ENCODE results near the gene SESN1. TPM values are rescaled to one million over a fixed set of nuclear protein-coding genes. Genes with fewer than 3 reads are reported as not detected.

The SESN1 gene
- total RNA-seq, 1 donor from 2014 or later = 27.3 TPM

DNA sequence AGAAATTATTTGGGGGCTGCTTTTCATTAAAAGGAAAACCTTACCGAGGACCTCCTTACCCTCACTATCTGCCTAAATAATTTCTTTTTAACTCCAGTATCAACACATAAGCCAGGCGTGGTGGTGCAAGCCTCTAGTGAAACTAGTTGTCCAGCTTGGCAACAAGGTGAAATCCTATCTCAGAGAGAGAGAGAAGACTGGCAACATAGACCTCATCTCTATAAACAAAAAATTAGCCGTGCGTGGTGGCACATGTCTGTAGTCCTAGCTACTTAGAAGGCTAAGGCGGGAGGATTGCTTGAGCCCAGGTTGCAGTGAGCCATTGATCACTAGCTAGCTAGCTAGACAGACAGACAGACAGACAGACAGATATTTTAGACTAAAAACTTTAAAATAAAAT lies 153.9 kb downstream of the SESN1 start:
- Histone ChIP-seq H3K27ac (ENCODE audit: low read depth, low read length) (no peak overlapping the region), H3K36me3 (ENCODE audit: insufficient read depth, low read length) (no peaks in the 10 kb centered on the region), H3K27me3 (ENCODE audit: insufficient read depth, low read length) (no peaks in the 10 kb centered on the region), H3K9me3 (ENCODE audit: insufficient read depth, low read depth, low read length) (no peaks in the 10 kb centered on the region), H3K9ac (ENCODE audit: low read length) (no peak overlapping the region), H2AFZ (ENCODE audit: low read depth, low read length) (no peak overlapping the region), H3K4me2 (ENCODE audit: low read length) (no peak overlapping the region), H3K79me2 (ENCODE audit: insufficient read depth, low read length) (no peaks in the 10 kb centered on the region), H3K4me3 (ENCODE audit: insufficient read depth, low read depth, low read length) (no peak overlapping the region), H3K4me1 (ENCODE audit: insufficient read depth, low read length) (peaks cover 5% of the 10 kb centered on the region), H4K20me1 (ENCODE audit: insufficient read depth, low read length) (no peaks in the 10 kb centered on the region)
- Mint-ChIP-seq H3K27ac (ENCODE audit: unreplicated experiment) (no peak overlapping the region), H3K36me3 (ENCODE audit: low read depth, unreplicated experiment) (peaks cover 2% of the 10 kb centered on the region), H3K4me3 (ENCODE audit: unreplicated experiment) (no peak overlapping the region), H3K9me3 (ENCODE audit: unreplicated experiment) (no peaks in the 10 kb centered on the region), H3K27me3 (ENCODE audit: low read depth, unreplicated experiment) (no peaks in the 10 kb centered on the region), H3K4me1 (ENCODE audit: low read depth, unreplicated experiment) (peaks cover 17% of the 10 kb centered on the region)
- TF ChIP-seq CTCF (IDR thresholded peaks at IDR 0.05; ENCODE audit: insufficient read depth, low read depth, low read length) (no peak), EZH2 (IDR thresholded peaks at IDR 0.05; ENCODE audit: insufficient read depth, low read length) (no peak)
- no peak for FAIRE-seq
- DNase-seq (ENCODE audit: low read depth) = no peak

- TF ChIP-seq EZH2 (IDR thresholded peaks at IDR 0.05; ENCODE audit: insufficient read depth, low read length) (no peak), CTCF (IDR thresholded peaks at IDR 0.05; ENCODE audit: insufficient read depth, low read depth, low read length) (no peak)
- Mint-ChIP-seq H3K36me3 (ENCODE audit: low read depth, unreplicated experiment) (peaks cover 2% of the 10 kb centered on the region), H3K4me3 (ENCODE audit: unreplicated experiment) (no peak overlapping the region), H3K27me3 (ENCODE audit: low read depth, unreplicated experiment) (no peaks in the 10 kb centered on the region), H3K9me3 (ENCODE audit: unreplicated experiment) (no peaks in the 10 kb centered on the region), H3K4me1 (ENCODE audit: low read depth, unreplicated experiment) (peaks cover 1% of the 10 kb centered on the region), H3K27ac (ENCODE audit: unreplicated experiment) (no peak overlapping the region)
- no peak overlapping the region for H3K4me3 ChIP-seq (ENCODE audit: insufficient read depth, low read depth, low read length)
- FAIRE-seq (no peak), DNase-seq (ENCODE audit: low read depth) (no peak)
- no peak overlapping the region for H3K27ac ChIP-seq (ENCODE audit: low read depth, low read length)
- H3K4me2 ChIP-seq (ENCODE audit: low read length) = no peak overlapping the region
- H3K4me1 ChIP-seq (ENCODE audit: insufficient read depth, low read length) = no peaks in the 10 kb centered on the region
- H3K36me3 ChIP-seq (ENCODE audit: insufficient read depth, low read length) = no peaks in the 10 kb centered on the region
- no peaks in the 10 kb centered on the region for H3K79me2 ChIP-seq (ENCODE audit: insufficient read depth, low read length)
- no peak overlapping the region for H3K9ac ChIP-seq (ENCODE audit: low read length)
- H2AFZ ChIP-seq (ENCODE audit: low read depth, low read length) = no peak overlapping the region
- no peaks in the 10 kb centered on the region for H3K9me3 ChIP-seq (ENCODE audit: insufficient read depth, low read depth, low read length)
- no peaks in the 10 kb centered on the region for H3K27me3 ChIP-seq (ENCODE audit: insufficient read depth, low read length)
- H4K20me1 ChIP-seq (ENCODE audit: insufficient read depth, low read length) = no peaks in the 10 kb centered on the region
Measured at GRCh38 chr6:108937170-108937569, 157.5 kb downstream of the SESN1 start.

Other genes with a start within 250 kb of the SESN1 start
- 5.2 and 7.1 TPM in 2 replicates for gene ARMC2, start 246.4 kb downstream of the SESN1 start, total RNA-seq
- 17.5 and 18.6 TPM in 2 replicates for gene CEP57L1, start 661 bp upstream of the SESN1 start, total RNA-seq

Measured in astrocyte (in vitro differentiated cells and primary cell).